ENCODE results near the gene DMP1.
"Not testable (repeated sequence)": the region's sequence is repeated elsewhere in the genome, so short reads cannot be mapped to it uniquely, and the experiment has no call there.

Gene DMP1

GRCh38 chr4:87680271-87680670 is 30.2 kb downstream of the DMP1 start:
- no peak for DNase-seq (ENCODE audit: low read depth)

DNA sequence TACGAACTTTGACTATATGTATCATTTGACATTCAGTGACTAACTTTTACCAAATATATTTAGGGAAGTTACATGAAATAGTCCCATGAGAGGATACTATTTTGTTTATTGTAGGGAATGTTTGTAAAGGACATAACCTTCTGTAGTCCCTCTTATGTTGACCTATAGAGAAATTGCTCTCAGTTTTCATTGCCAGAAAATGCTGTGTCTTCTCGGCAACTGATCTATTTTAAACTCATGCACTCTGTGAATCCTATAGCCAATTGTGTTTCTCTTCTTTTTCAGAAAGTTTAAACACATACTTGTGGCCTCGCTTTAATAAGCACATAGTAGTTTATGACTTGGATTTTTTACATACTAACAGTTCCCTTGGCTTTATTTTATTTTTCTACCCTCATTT is 38.2 kb downstream of the DMP1 start:
- no peak for DNase-seq (ENCODE audit: low read depth)

DNA sequence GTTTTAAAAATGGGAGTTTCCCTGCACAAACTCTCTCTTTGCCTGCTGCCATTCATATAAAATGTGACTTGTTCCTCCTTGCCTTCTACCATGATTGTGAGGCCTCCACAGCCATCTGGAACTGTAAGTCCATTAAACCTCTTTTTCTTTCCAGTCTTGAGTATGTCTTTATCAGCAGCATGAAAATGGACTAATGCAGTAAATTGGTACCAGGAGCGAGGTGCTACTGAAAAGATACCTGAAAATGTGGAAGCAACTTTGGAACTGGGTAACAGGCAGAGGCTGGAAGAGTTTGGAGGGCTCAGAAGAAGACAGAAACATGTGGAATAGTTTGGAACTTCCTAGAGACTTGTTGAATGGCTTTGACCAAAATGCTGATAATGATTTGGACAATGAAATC is 40.9 kb downstream of the DMP1 start:
- not testable (repeated sequence) for DNase-seq (ENCODE audit: low read depth)

- DNase-seq (ENCODE audit: low read depth), result not testable (repeated sequence)
Measured at GRCh38 chr4:87692060-87692459, 42.0 kb downstream of the DMP1 start.

DNA sequence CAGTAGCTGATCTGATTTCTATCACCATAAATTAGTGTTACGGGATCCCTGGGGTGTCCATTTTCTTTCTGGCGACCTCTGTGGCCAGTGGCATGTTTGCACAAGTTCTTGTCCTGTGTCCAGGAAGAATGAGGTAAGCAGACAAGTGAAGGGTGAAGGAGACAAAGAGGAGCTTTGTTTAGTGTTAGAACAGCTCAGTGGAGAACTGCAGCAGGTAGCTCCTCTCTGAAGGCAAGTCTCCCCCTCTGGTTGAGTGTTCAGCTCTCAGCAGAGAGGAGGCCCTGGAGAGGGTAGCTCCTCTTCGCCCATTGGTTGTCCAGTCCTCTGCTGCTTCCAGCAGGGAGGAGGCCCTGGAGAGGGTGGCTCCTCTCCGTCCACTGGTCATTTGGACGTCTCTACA is 47.2 kb downstream of the DMP1 start:
- no peak for DNase-seq (ENCODE audit: low read depth)

- no peak for DNase-seq (ENCODE audit: low read depth)
Measured at GRCh38 chr4:87697945-87698344, 47.9 kb downstream of the DMP1 start.

GRCh38 chr4:87698394-87698793 is 48.3 kb downstream of the DMP1 start:
- DNase-seq (ENCODE audit: low read depth), result no peak

GRCh38 chr4:87704001-87704400 is 53.9 kb downstream of the DMP1 start:
- DNase-seq (ENCODE audit: low read depth), result no peak

- no peak for DNase-seq (ENCODE audit: low read depth)
Measured at GRCh38 chr4:87707279-87707918, 57.3 kb downstream of the DMP1 start.
